H9 (cell line): ENCODE measurements around the gene RPL27. TPM values are rescaled to one million over a fixed set of nuclear protein-coding genes. Genes with fewer than 3 reads are reported as not detected.
A peak's percentile ranks its signal among the peaks of the same experiment; 100 is the strongest.

ENCODE experiments used
- DNase-seq: peaks from one replicate; pipeline ENCODE4 v3.0.0-alpha.2; 2017
- H2AFZ ChIP-seq: one replicate; pipeline ENCODE4 v1.6.1; 2013; ENCODE audit warnings: mild to moderate bottlenecking, low read length, control low read depth, moderate library complexity
- H2AK5ac ChIP-seq: 2 replicates; pipeline ENCODE4 v1.6.1; 2013; ENCODE audit warnings: low read length, control low read depth, mixed read lengths; ENCODE audit not compliant: insufficient read length
- H2BK120ac ChIP-seq: one replicate; pipeline ENCODE4 v1.6.1; 2013; ENCODE audit warnings: low read depth, mild to moderate bottlenecking, low read length, control low read depth, inconsistent platforms; ENCODE audit not compliant: poor library complexity, severe bottlenecking
- H2BK12ac ChIP-seq: 2 replicates; pipeline ENCODE4 v1.6.1; 2013; ENCODE audit warnings: low read length, control low read depth, mixed read lengths, low read depth; ENCODE audit not compliant: insufficient read length
- H2BK15ac ChIP-seq: 2 replicates; pipeline ENCODE4 v1.6.1; 2013; ENCODE audit warnings: low read depth, low read length, control low read depth
- H2BK20ac ChIP-seq: one replicate; pipeline ENCODE4 v1.6.1; 2013; ENCODE audit warnings: low read depth, mild to moderate bottlenecking, low read length, control low read depth, inconsistent platforms; ENCODE audit not compliant: poor library complexity, severe bottlenecking
- H2BK5ac ChIP-seq: 2 replicates; pipeline ENCODE4 v1.6.1; 2013; ENCODE audit warnings: low read length, control low read depth, mixed read lengths; ENCODE audit not compliant: insufficient read length
- H3K14ac ChIP-seq: 2 replicates; pipeline ENCODE4 v1.6.1; 2013; ENCODE audit warnings: low read length, control low read depth; ENCODE audit not compliant: insufficient read depth
- H3K18ac ChIP-seq: 2 replicates; pipeline ENCODE4 v1.6.1; 2013; ENCODE audit warnings: low read depth, mild to moderate bottlenecking, mixed read lengths, low read length, control low read depth; ENCODE audit not compliant: insufficient read length
- H3K23ac ChIP-seq: 2 replicates; pipeline ENCODE4 v1.6.1; 2013; ENCODE audit warnings: low read length, control low read depth, mixed read lengths, low read depth; ENCODE audit not compliant: insufficient read length
- H3K23me2 ChIP-seq: 2 replicates; pipeline ENCODE4 v1.6.1; 2013; ENCODE audit warnings: low read depth, mild to moderate bottlenecking, mixed read lengths, low read length, control low read depth; ENCODE audit not compliant: insufficient read length, poor library complexity, severe bottlenecking
- H3K27ac ChIP-seq: 2 replicates; pipeline ENCODE4 v1.5.1; 2013; ENCODE audit warnings: low read length, control low read depth, mixed read lengths, low read depth; ENCODE audit not compliant: insufficient read length
- H3K27me3 ChIP-seq: 2 replicates; pipeline ENCODE4 v1.6.1; 2013; ENCODE audit warnings: low read length, control low read depth, inconsistent platforms; ENCODE audit not compliant: insufficient read depth
- H3K4ac ChIP-seq: 2 replicates; pipeline ENCODE4 v1.6.1; 2013; ENCODE audit warnings: low read depth, mild to moderate bottlenecking, control low read depth, inconsistent platforms, low read length, moderate library complexity
- H3K4me1 ChIP-seq: 2 replicates; pipeline ENCODE4 v1.6.1; 2013; ENCODE audit warnings: low read length, control low read depth, inconsistent platforms; ENCODE audit not compliant: insufficient read depth
- H3K4me2 ChIP-seq: 2 replicates; pipeline ENCODE4 v1.6.1; 2013; ENCODE audit warnings: low read length, control low read depth, mixed read lengths; ENCODE audit not compliant: insufficient read length, insufficient read depth
- H3K56ac ChIP-seq: 2 replicates; pipeline ENCODE4 v1.6.1; 2013; ENCODE audit warnings: low read depth, mild to moderate bottlenecking, mixed read lengths, low read length, control low read depth; ENCODE audit not compliant: insufficient read length
- H3K79me1 ChIP-seq: 2 replicates; pipeline ENCODE4 v1.6.1; 2013; ENCODE audit warnings: low read depth, mild to moderate bottlenecking, moderate library complexity, low read length, control low read depth, inconsistent platforms; ENCODE audit not compliant: insufficient read depth, poor library complexity, severe bottlenecking
- H3K79me2 ChIP-seq: 2 replicates; pipeline ENCODE4 v1.6.1; 2013; ENCODE audit warnings: low read length, control low read depth, inconsistent platforms; ENCODE audit not compliant: insufficient read depth
- H3K9ac ChIP-seq: 2 replicates; pipeline ENCODE4 v1.6.1; 2013; ENCODE audit warnings: low read length, control low read depth, mixed read lengths; ENCODE audit not compliant: insufficient read length; ENCODE audit errors: extremely low read depth
- H3K9me3 ChIP-seq: one replicate; pipeline ENCODE4 v1.6.1; 2013; ENCODE audit warnings: low read depth, low read length, inconsistent platforms; ENCODE audit not compliant: control insufficient read depth
- H3T11ph ChIP-seq: one replicate; pipeline ENCODE4 v1.6.1; 2013; ENCODE audit warnings: mild to moderate bottlenecking, low read length, control low read depth, inconsistent platforms
- H4K20me1 ChIP-seq: one replicate; pipeline ENCODE4 v1.6.1; 2013; ENCODE audit not compliant: control insufficient read depth, insufficient read length, insufficient read depth
- H4K5ac ChIP-seq: 2 replicates; pipeline ENCODE4 v1.6.1; 2013; ENCODE audit warnings: low read depth, mild to moderate bottlenecking, mixed read lengths, low read length, control low read depth; ENCODE audit not compliant: insufficient read length
- H4K8ac ChIP-seq: replicated peaks from 2 replicates; pipeline ENCODE4 v1.6.1; 2013; ENCODE audit warnings: low read length, control low read depth, mixed read lengths, low read depth; ENCODE audit not compliant: insufficient read length
- H4K91ac ChIP-seq: 2 replicates; pipeline ENCODE4 v1.6.1; 2013; ENCODE audit warnings: low read depth, mild to moderate bottlenecking, moderate library complexity, mixed read lengths, low read length, control low read depth; ENCODE audit not compliant: insufficient read length
- H3K27ac Mint-ChIP-seq, 3 experiments: 2 replicates in 2 of 3; 3 replicates in 1 of 3; pipeline ENCODE4 v1.8.0; 2020 to 2021; ENCODE audit warnings: mixed read lengths in 3 of 3, mild to moderate bottlenecking in 1 of 3, moderate library complexity in 1 of 3
- H3K27me3 Mint-ChIP-seq: 2 replicates; pipeline ENCODE4 v1.8.0; 2021; ENCODE audit warnings: low read depth, mild to moderate bottlenecking, moderate library complexity, mixed read lengths
- H3K36me3 Mint-ChIP-seq, 3 experiments: 2 replicates in 2 of 3; 3 replicates in 1 of 3; pipeline ENCODE4 v1.8.0; 2020 to 2021; ENCODE audit warnings: low read depth in 3 of 3, mixed read lengths in 3 of 3; ENCODE audit not compliant: insufficient read depth in 1 of 3
- H3K4me1 Mint-ChIP-seq, 2 experiments: 2 replicates each; pipeline ENCODE4 v1.8.0; 2020; ENCODE audit warnings: mixed read lengths in 2 of 2
- H3K4me3 Mint-ChIP-seq, 2 experiments: 2 replicates in 1 of 2; 3 replicates in 1 of 2; pipeline ENCODE4 v1.8.0; 2020 to 2021; ENCODE audit warnings: mild to moderate bottlenecking in 2 of 2, mixed read lengths in 2 of 2, moderate library complexity in 1 of 2
- H3K9me3 Mint-ChIP-seq, 2 experiments: 2 replicates in 1 of 2; 3 replicates in 1 of 2; pipeline ENCODE4 v1.8.0; 2020; ENCODE audit warnings: mild to moderate bottlenecking in 2 of 2, mixed read lengths in 2 of 2, moderate library complexity in 1 of 2
- WGBS: extraction: QIAGEN DNeasy Blood & Tissue Kit; methylation state at CpG from one replicate; pipeline ENCODE4 v1.1.7; 2013; ENCODE audit warnings: missing lambda C conversion rate, low lambda C conversion rate, mixed read lengths; ENCODE audit not compliant: insufficient read length; ENCODE audit errors: extremely low coverage; 5-methylcytosine and 5-hydroxymethylcytosine counted together
- total RNA-seq: library from RNA; stranded (reverse); gene quantifications from 2 replicates; pipeline ENCODE4 v1.2.1, GENCODE V29; 2021
- TF ChIP-seq, protein P1 (sequence below): fragments of 200-600 bp; sonication (generic); conservative IDR thresholded peaks from 3 replicates; pipeline ENCODE4 v1.8.0; 2021; ENCODE audit warnings: antibody characterized with exemption, mild to moderate bottlenecking

RPL27 gene
- total RNA-seq, 1 experiment from 2014 or later: 1,514 TPM

DNA sequence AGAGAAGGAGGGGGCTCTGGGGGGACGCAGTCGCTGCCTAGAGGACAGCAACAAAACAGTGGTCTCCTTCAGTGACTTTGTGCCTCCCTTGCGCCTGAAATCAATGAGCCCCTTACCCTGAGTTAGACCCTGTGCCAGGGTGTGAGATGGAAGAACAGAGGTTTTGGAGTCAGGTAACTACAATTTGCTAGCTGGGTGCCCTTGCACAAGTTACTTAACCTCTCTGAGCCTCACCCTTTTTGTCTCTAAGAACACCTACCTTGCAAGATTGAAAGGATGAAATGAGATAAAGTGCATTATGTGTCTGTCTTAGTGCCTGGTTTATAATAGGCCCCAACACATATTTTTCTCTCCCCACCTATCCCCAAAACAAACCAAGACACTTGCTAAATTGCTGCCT is 36.7 kb downstream of the RPL27 start:
- TF ChIP-seq, protein P1, sequence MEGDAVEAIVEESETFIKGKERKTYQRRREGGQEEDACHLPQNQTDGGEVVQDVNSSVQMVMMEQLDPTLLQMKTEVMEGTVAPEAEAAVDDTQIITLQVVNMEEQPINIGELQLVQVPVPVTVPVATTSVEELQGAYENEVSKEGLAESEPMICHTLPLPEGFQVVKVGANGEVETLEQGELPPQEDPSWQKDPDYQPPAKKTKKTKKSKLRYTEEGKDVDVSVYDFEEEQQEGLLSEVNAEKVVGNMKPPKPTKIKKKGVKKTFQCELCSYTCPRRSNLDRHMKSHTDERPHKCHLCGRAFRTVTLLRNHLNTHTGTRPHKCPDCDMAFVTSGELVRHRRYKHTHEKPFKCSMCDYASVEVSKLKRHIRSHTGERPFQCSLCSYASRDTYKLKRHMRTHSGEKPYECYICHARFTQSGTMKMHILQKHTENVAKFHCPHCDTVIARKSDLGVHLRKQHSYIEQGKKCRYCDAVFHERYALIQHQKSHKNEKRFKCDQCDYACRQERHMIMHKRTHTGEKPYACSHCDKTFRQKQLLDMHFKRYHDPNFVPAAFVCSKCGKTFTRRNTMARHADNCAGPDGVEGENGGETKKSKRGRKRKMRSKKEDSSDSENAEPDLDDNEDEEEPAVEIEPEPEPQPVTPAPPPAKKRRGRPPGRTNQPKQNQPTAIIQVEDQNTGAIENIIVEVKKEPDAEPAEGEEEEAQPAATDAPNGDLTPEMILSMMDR: no peak
- H3K4me1 Mint-ChIP-seq: peaks cover 60 to 79% of the 10 kb centered on the region in 2 experiments
- H3K4me3 Mint-ChIP-seq: peak overlapping the region in 1 of 2 experiments; percentile 35; a peak in 3 of 5 replicates
- H3K18ac ChIP-seq: no peak overlapping the region
- peak overlapping the region; percentile 41 to 97 (median 93); a peak in 4 of 7 replicates for H3K27ac Mint-ChIP-seq
- no peak overlapping the region for H2BK12ac ChIP-seq
- no peaks in the 10 kb centered on the region for H3K9me3 ChIP-seq
- H4K20me1 ChIP-seq: no peaks in the 10 kb centered on the region
- H3K36me3 Mint-ChIP-seq: peaks cover 0 to 8% (median 7%) of the 10 kb centered on the region in 3 experiments; a peak in 3 of 7 replicates
- no CpG with 5 or more reads among the region's 3 CpGs for WGBS
- H3K4me1 ChIP-seq: peaks cover 11% of the 10 kb centered on the region
- H2BK5ac ChIP-seq: no peak overlapping the region
- peak overlapping the region; percentile 3; the same call in 1 of the 2 replicates for H3K14ac ChIP-seq
- no peak overlapping the region for H3K4ac ChIP-seq
- no peak overlapping the region for H4K5ac ChIP-seq
- H3T11ph ChIP-seq: no peak overlapping the region
- H4K8ac ChIP-seq: no peak overlapping the region
- H3K79me2 ChIP-seq: no peaks in the 10 kb centered on the region
- no peaks in the 10 kb centered on the region for H3K27me3 ChIP-seq
- H3K23ac ChIP-seq: no peak overlapping the region
- H3K56ac ChIP-seq: no peak overlapping the region
- no peak overlapping the region for H3K9ac ChIP-seq
- no peak overlapping the region for H3K27ac ChIP-seq
- H3K27me3 Mint-ChIP-seq: no peaks in the 10 kb centered on the region
- no peak overlapping the region for H2AFZ ChIP-seq
- H3K4me2 ChIP-seq: peak overlapping the region; percentile 18
- H3K79me1 ChIP-seq: no peaks in the 10 kb centered on the region
- H4K91ac ChIP-seq: no peak overlapping the region
- H3K9me3 Mint-ChIP-seq: no peaks in the 10 kb centered on the region; a peak in 1 of 5 replicates
- no peak overlapping the region for H2BK20ac ChIP-seq
- no peak overlapping the region for H2BK15ac ChIP-seq
- no peak overlapping the region for H2AK5ac ChIP-seq
- no peak for DNase-seq
- no peak overlapping the region for H2BK120ac ChIP-seq
- H3K23me2 ChIP-seq: no peaks in the 10 kb centered on the region
